ENCODE measurements around the gene ZNRF3. TPM values are rescaled to one million over a fixed set of nuclear protein-coding genes. Genes with fewer than 3 reads are reported as not detected.

The ZNRF3 gene
- polyA plus RNA-seq, 1 donor (not counting 4 experiments of a cell fraction or from before 2014, with no cell fraction given), result 2.6 TPM

GRCh38 chr22:28962042-28962554 lies 78.7 kb downstream of the ZNRF3 start:
- Histone ChIP-seq H3K27ac (ENCODE audit: control insufficient read depth, insufficient read depth, low read length) (no peak overlapping the region), H3K4me3 (ENCODE audit: control insufficient read depth in 2 of 3, extremely low read depth in 1 of 3, insufficient read depth in 2 of 3, low read depth in 1 of 3, low read length in 3 of 3) (no peak overlapping the region), H3K9me3 (ENCODE audit: control insufficient read depth, low read depth, low read length) (no peaks in the 10 kb centered on the region), H3K9me1 (ENCODE audit: control insufficient read depth, extremely low read depth, insufficient read depth, low read length) (no peaks in the 10 kb centered on the region), H4K20me1 (ENCODE audit: control insufficient read depth, extremely low read depth, insufficient read depth, low read length) (peaks cover 2% of the 10 kb centered on the region), H2AFZ (ENCODE audit: control insufficient read depth, low read length) (no peak overlapping the region), H3K4me2 (ENCODE audit: control insufficient read depth, extremely low read depth, insufficient read depth, low read depth, low read length) (no peak overlapping the region), H3K79me2 (ENCODE audit: control insufficient read depth, insufficient read depth, low read length) (no peaks in the 10 kb centered on the region), H3K9ac (ENCODE audit: control insufficient read depth, extremely low read depth, insufficient read depth, low read length) (no peak overlapping the region), H3K36me3 (ENCODE audit: control insufficient read depth in 2 of 2, extremely low read depth in 1 of 2, insufficient read depth in 2 of 2, low read length in 2 of 2) (no peaks in the 10 kb centered on the region), H3K27me3 (ENCODE audit: control insufficient read depth, extremely low read depth, insufficient read depth, low read length) (no peaks in the 10 kb centered on the region), H3K4me1 (ENCODE audit: control insufficient read depth, extremely low read depth, insufficient read depth, low read length) (no peaks in the 10 kb centered on the region)
- TF ChIP-seq, protein P1, sequence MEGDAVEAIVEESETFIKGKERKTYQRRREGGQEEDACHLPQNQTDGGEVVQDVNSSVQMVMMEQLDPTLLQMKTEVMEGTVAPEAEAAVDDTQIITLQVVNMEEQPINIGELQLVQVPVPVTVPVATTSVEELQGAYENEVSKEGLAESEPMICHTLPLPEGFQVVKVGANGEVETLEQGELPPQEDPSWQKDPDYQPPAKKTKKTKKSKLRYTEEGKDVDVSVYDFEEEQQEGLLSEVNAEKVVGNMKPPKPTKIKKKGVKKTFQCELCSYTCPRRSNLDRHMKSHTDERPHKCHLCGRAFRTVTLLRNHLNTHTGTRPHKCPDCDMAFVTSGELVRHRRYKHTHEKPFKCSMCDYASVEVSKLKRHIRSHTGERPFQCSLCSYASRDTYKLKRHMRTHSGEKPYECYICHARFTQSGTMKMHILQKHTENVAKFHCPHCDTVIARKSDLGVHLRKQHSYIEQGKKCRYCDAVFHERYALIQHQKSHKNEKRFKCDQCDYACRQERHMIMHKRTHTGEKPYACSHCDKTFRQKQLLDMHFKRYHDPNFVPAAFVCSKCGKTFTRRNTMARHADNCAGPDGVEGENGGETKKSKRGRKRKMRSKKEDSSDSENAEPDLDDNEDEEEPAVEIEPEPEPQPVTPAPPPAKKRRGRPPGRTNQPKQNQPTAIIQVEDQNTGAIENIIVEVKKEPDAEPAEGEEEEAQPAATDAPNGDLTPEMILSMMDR (optimal IDR thresholded peaks at IDR 0.05 in 1 of 3, IDR thresholded peaks at IDR 0.05 in 1 of 3, conservative IDR thresholded peaks at IDR 0.05 in 1 of 3; ENCODE audit: extremely low read depth in 1 of 3, insufficient read depth in 2 of 3, low read length in 3 of 3), result no peak
- TF ChIP-seq EZH2 (IDR thresholded peaks at IDR 0.05; ENCODE audit: low read length), result no peak
- dilution Hi-C loops (cut with MboI; ENCODE audit: extremely low pct_ligation_motif_present, low sequenced_read_pairs), result no loop called here
- FAIRE-seq (no peak), DNase-seq (ENCODE audit: low read depth, low spot score) (no peak)

DNA sequence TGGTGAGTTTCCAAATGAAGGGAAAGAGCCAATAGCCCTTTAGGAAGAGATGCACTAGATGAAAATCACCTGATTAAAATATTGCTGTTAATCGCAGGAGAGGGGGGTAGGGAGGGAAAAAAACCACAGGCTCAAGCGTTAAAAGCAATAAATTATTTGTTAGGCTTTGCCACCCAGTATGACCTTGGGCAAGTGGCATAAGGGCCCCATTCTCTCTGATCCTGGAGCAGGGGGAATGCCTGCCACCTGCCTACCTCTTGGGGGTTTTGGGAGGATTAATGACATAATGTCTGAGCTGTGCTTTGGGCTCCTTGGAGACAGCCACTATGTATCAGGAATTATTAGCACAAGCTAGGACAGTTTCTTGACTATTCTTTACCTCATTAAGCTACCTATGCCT lies 80.0 kb downstream of the ZNRF3 start:
- H3K27ac ChIP-seq (ENCODE audit: control insufficient read depth, insufficient read depth, low read length), result no peak overlapping the region
- H3K79me2 ChIP-seq (ENCODE audit: control insufficient read depth, insufficient read depth, low read length), result no peaks in the 10 kb centered on the region
- FAIRE-seq, result no peak
- TF ChIP-seq, protein P1 (optimal IDR thresholded peaks at IDR 0.05 in 1 of 3, IDR thresholded peaks at IDR 0.05 in 1 of 3, conservative IDR thresholded peaks at IDR 0.05 in 1 of 3; ENCODE audit: extremely low read depth in 1 of 3, insufficient read depth in 2 of 3, low read length in 3 of 3), result no peak
- TF ChIP-seq EZH2 (IDR thresholded peaks at IDR 0.05; ENCODE audit: low read length), result no peak
- no peak overlapping the region for H2AFZ ChIP-seq (ENCODE audit: control insufficient read depth, low read length)
- peaks cover 1% of the 10 kb centered on the region for H4K20me1 ChIP-seq (ENCODE audit: control insufficient read depth, extremely low read depth, insufficient read depth, low read length)
- dilution Hi-C loops (cut with MboI; ENCODE audit: extremely low pct_ligation_motif_present, low sequenced_read_pairs), result no loop called here
- H3K4me1 ChIP-seq (ENCODE audit: control insufficient read depth, extremely low read depth, insufficient read depth, low read length), result no peaks in the 10 kb centered on the region
- DNase-seq (ENCODE audit: low read depth, low spot score), result no peak
- H3K9me3 ChIP-seq (ENCODE audit: control insufficient read depth, low read depth, low read length), result no peaks in the 10 kb centered on the region
- H3K27me3 ChIP-seq (ENCODE audit: control insufficient read depth, extremely low read depth, insufficient read depth, low read length), result no peaks in the 10 kb centered on the region
- H3K36me3 ChIP-seq (ENCODE audit: control insufficient read depth in 2 of 2, extremely low read depth in 1 of 2, insufficient read depth in 2 of 2, low read length in 2 of 2), result no peaks in the 10 kb centered on the region
- H3K4me2 ChIP-seq (ENCODE audit: control insufficient read depth, extremely low read depth, insufficient read depth, low read depth, low read length), result no peak overlapping the region
- no peak overlapping the region for H3K9ac ChIP-seq (ENCODE audit: control insufficient read depth, extremely low read depth, insufficient read depth, low read length)
- no peak overlapping the region for H3K4me3 ChIP-seq (ENCODE audit: control insufficient read depth in 2 of 3, extremely low read depth in 1 of 3, insufficient read depth in 2 of 3, low read depth in 1 of 3, low read length in 3 of 3)
- no peaks in the 10 kb centered on the region for H3K9me1 ChIP-seq (ENCODE audit: control insufficient read depth, extremely low read depth, insufficient read depth, low read length)
